ENCODE measurements around the gene TCL1A. TPM values are rescaled to one million over a fixed set of nuclear protein-coding genes. Genes with fewer than 3 reads are reported as not detected.
"Not testable (repeated sequence)": the region's sequence is repeated elsewhere in the genome, so short reads cannot be mapped to it uniquely, and the experiment has no call there.

Gene TCL1A
- total RNA-seq, 2 experiments from 2014 or later, result not detected

GRCh38 chr14:95730126-95730525 lies 16.2 kb upstream of the TCL1A start:
- Histone ChIP-seq H3K27ac (ENCODE audit: low read depth in 1 of 2, low read length in 2 of 2) (no peak overlapping the region), H3K4me3 (ENCODE audit: low read length) (no peak overlapping the region), H3K4me1 (ENCODE audit: insufficient read depth, low read length) (no peaks in the 10 kb centered on the region), H3K27me3 (ENCODE audit: control insufficient read depth in 1 of 2, insufficient read depth in 2 of 2, low read length in 2 of 2) (peaks cover 11 to 13% of the 10 kb centered on the region in 2 experiments), H3K36me3 (ENCODE audit: insufficient read depth, low read length) (no peaks in the 10 kb centered on the region), H3K9me3 (ENCODE audit: control insufficient read depth in 1 of 2, insufficient read depth in 1 of 2, low read length in 2 of 2) (no peaks in the 10 kb centered on the region)
- TF ChIP-seq CTCF (IDR thresholded peaks at IDR 0.05), result no peak
- ATAC-seq (ENCODE audit: poor library complexity) (no peak), DNase-seq (no peak)
- no peaks in the 10 kb centered on the region for H3K36me3 Mint-ChIP-seq (ENCODE audit: low read depth)
- intact Hi-C loops (cut with DNase I, micrococcal nuclease), result no loop called here
- POLR2A ChIA-PET, result no interaction called here
- no peaks in the 10 kb centered on the region for H3K4me1 Mint-ChIP-seq (ENCODE audit: low read depth)
- no peak overlapping the region for H3K27ac Mint-ChIP-seq
- CTCF ChIA-PET, result no interaction called here
- H3K9me3 Mint-ChIP-seq, result no peaks in the 10 kb centered on the region
- peaks cover 75% of the 10 kb centered on the region for H3K27me3 Mint-ChIP-seq
- H3K4me3 Mint-ChIP-seq, result no peak overlapping the region

GRCh38 chr14:95729402-95730028 lies 15.6 kb upstream of the TCL1A start:
- H3K36me3 Mint-ChIP-seq (ENCODE audit: low read depth); DNase-seq; H3K4me3 Mint-ChIP-seq; intact Hi-C loops (cut with DNase I, micrococcal nuclease); ATAC-seq (ENCODE audit: poor library complexity); H3K27ac Mint-ChIP-seq; H3K4me1 Mint-ChIP-seq (ENCODE audit: low read depth); H3K9me3 ChIP-seq (ENCODE audit: control insufficient read depth in 1 of 2, insufficient read depth in 1 of 2, low read length in 2 of 2); H3K27ac ChIP-seq (ENCODE audit: low read depth in 1 of 2, low read length in 2 of 2); H3K4me3 ChIP-seq (ENCODE audit: low read length); H3K36me3 ChIP-seq (ENCODE audit: insufficient read depth, low read length); POLR2A ChIA-PET; H3K4me1 ChIP-seq (ENCODE audit: insufficient read depth, low read length); CTCF ChIA-PET; H3K9me3 Mint-ChIP-seq: not testable (repeated sequence)
- peaks cover 12 to 13% of the 10 kb centered on the region in 2 experiments for H3K27me3 ChIP-seq (ENCODE audit: control insufficient read depth in 1 of 2, insufficient read depth in 2 of 2, low read length in 2 of 2)
- peaks cover 81% of the 10 kb centered on the region for H3K27me3 Mint-ChIP-seq

GRCh38 chr14:95727056-95727700 lies 13.3 kb upstream of the TCL1A start:
- H3K4me3 ChIP-seq (ENCODE audit: low read length), result no peak overlapping the region
- H3K4me3 Mint-ChIP-seq, result no peak overlapping the region
- H3K4me1 ChIP-seq (ENCODE audit: insufficient read depth, low read length), result no peaks in the 10 kb centered on the region
- DNase-seq, result no peak
- no peaks in the 10 kb centered on the region for H3K36me3 Mint-ChIP-seq (ENCODE audit: low read depth)
- no peak overlapping the region for H3K27ac Mint-ChIP-seq
- no peak overlapping the region for H3K27ac ChIP-seq (ENCODE audit: low read depth in 1 of 2, low read length in 2 of 2)
- TF ChIP-seq CTCF (IDR thresholded peaks at IDR 0.05), result no peak
- H3K27me3 ChIP-seq (ENCODE audit: control insufficient read depth in 1 of 2, insufficient read depth in 2 of 2, low read length in 2 of 2), result peaks cover 13 to 14% of the 10 kb centered on the region in 2 experiments
- peaks cover 87% of the 10 kb centered on the region for H3K27me3 Mint-ChIP-seq
- peaks cover 4 to 14% of the 10 kb centered on the region in 2 experiments for H3K9me3 ChIP-seq (ENCODE audit: control insufficient read depth in 1 of 2, insufficient read depth in 1 of 2, low read length in 2 of 2)
- ATAC-seq (ENCODE audit: poor library complexity), result no peak
- CTCF ChIA-PET, result no interaction called here
- H3K4me1 Mint-ChIP-seq (ENCODE audit: low read depth), result no peaks in the 10 kb centered on the region
- H3K36me3 ChIP-seq (ENCODE audit: insufficient read depth, low read length), result no peaks in the 10 kb centered on the region
- peaks cover 7% of the 10 kb centered on the region for H3K9me3 Mint-ChIP-seq
- POLR2A ChIA-PET, result no interaction called here
- intact Hi-C loops (cut with DNase I, micrococcal nuclease), result no loop called here

Measured in CD4-positive, alpha-beta T cell (primary cell).